SU-DHL-6 (cell line): ENCODE data around the gene COA8.
A peak's percentile ranks its signal among the peaks of the same experiment; 100 is the strongest.

Source experiments
- H2AFZ ChIP-seq: fragments of 200-600 bp; sonication (generic); 2 replicates; pipeline ENCODE4 v1.6.1; 2014; ENCODE audit warnings: low read depth, mild to moderate bottlenecking, moderate library complexity, mixed read lengths, antibody characterized with exemption, low read length; ENCODE audit not compliant: severe bottlenecking
- H3F3A ChIP-seq: fragments of 200-600 bp; shearing (Covaris generic); 2 replicates; pipeline ENCODE4 v1.6.0; 2016; ENCODE audit warnings: antibody characterized with exemption, mild to moderate bottlenecking; ENCODE audit not compliant: insufficient read depth
- H3K27ac ChIP-seq: fragments of 200-600 bp; sonication (generic); 2 replicates; pipeline ENCODE4 v1.5.1; 2016; ENCODE audit warnings: low read depth, mild to moderate bottlenecking, low read length, moderate library complexity, mixed read lengths
- H3K27me3 ChIP-seq: fragments of 200-600 bp; sonication (generic), shearing (Covaris generic); 2 replicates; pipeline ENCODE4 v1.6.0; 2014; ENCODE audit warnings: mild to moderate bottlenecking, low read length
- H3K36me3 ChIP-seq: fragments of 200-600 bp; sonication (generic); 2 replicates; pipeline ENCODE4 v1.6.1; 2014; ENCODE audit warnings: mild to moderate bottlenecking, low read length, mixed read lengths
- H3K4me2 ChIP-seq: fragments of 300-600, 200-600 bp; shearing (Covaris generic), sonication (generic); 2 replicates; pipeline ENCODE4 v1.6.0; 2014; ENCODE audit warnings: low read length, low read depth, mild to moderate bottlenecking; ENCODE audit not compliant: poor library complexity, severe bottlenecking
- H3K4me3 ChIP-seq: fragments of 200-600 bp; sonication (generic); 2 replicates; pipeline ENCODE4 v1.5.1; 2014; ENCODE audit warnings: antibody characterized with exemption, low read length, mild to moderate bottlenecking, mixed read lengths; ENCODE audit not compliant: insufficient read depth, poor library complexity, severe bottlenecking
- H3K79me2 ChIP-seq: fragments of 200-600 bp; sonication (generic); 2 replicates; pipeline ENCODE4 v1.6.1; 2014; ENCODE audit warnings: mild to moderate bottlenecking, low read length, moderate library complexity; ENCODE audit not compliant: insufficient read depth
- H3K9ac ChIP-seq: fragments of 200-600 bp; sonication (generic); 2 replicates; pipeline ENCODE4 v1.7.0; 2014; ENCODE audit warnings: mild to moderate bottlenecking, low read length
- H3K9me2 ChIP-seq: fragments of 200-600 bp; sonication (generic); replicated peaks from 2 replicates; pipeline ENCODE4 v1.6.1; 2014; ENCODE audit warnings: low read length; ENCODE audit not compliant: insufficient read depth
- H3K9me3 ChIP-seq: fragments of 200-600 bp; sonication (generic); 2 replicates; pipeline ENCODE4 v1.6.1; 2014; ENCODE audit warnings: low read length, mixed read lengths; ENCODE audit not compliant: insufficient read depth
- H4K20me1 ChIP-seq: fragments of 200-600 bp; sonication (generic); 2 replicates; pipeline ENCODE4 v1.6.1; 2014; ENCODE audit warnings: low read depth, mild to moderate bottlenecking, antibody characterized with exemption, low read length, moderate library complexity, mixed read lengths
- CTCF ChIP-seq: fragments of 200-600 bp; sonication (generic); IDR thresholded peaks from one replicate; pipeline ENCODE4 v1.5.1; 2017; ENCODE audit warnings: antibody characterized with exemption, mild to moderate bottlenecking, low read length, moderate library complexity; ENCODE audit not compliant: insufficient read depth, poor library complexity, severe bottlenecking
- EZH2phosphoT487 ChIP-seq: fragments of 200-600 bp; sonication (generic), shearing (Covaris generic); conservative IDR thresholded peaks from 2 replicates; pipeline ENCODE4 v1.6.1; 2018; ENCODE audit warnings: mild to moderate bottlenecking, antibody characterized with exemption, low read length, moderate library complexity, mixed read lengths

The COA8 gene

DNA sequence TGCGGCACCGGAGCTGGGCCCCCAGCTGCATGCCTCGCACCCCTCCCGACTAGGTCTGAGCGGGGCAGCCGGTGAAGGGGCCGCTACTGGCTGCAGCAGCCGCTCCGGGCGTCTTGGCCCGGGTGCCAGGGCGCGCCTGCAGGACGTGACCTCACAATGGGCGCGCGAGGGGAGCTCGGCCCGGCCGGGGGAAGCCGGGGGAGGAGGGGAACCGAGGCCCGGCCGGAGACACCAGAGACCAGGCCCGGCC is 656 bp upstream of the COA8 start:
- Histone ChIP-seq H3K27ac (peak overlapping the region; percentile 85), H3K79me2 (peaks cover 91% of the 10 kb centered on the region), H3K9ac (peak overlapping the region; percentile 98), H3K4me3 (peak overlapping the region; percentile 95), H2AFZ (peak overlapping the region; percentile 87), H3K27me3 (no peaks in the 10 kb centered on the region), H4K20me1 (peaks cover 19% of the 10 kb centered on the region; the same call in 1 of the 2 replicates), H3K9me3 (no peaks in the 10 kb centered on the region), H3K36me3 (peaks cover 13% of the 10 kb centered on the region), H3K4me2 (peak overlapping the region; percentile 99), H3F3A (peaks cover 8% of the 10 kb centered on the region; the same call in 1 of the 2 replicates), H3K9me2 (no peaks in the 10 kb centered on the region)
- TF ChIP-seq CTCF (no peak), EZH2phosphoT487 (no peak)

GRCh38 chr14:103563226-103563620 is 463 bp downstream of the COA8 start:
- Histone ChIP-seq H3K9ac (peak overlapping the region; percentile 98), H2AFZ (peak overlapping the region; percentile 87), H3K4me2 (peak overlapping the region; percentile 99), H3K27me3 (no peaks in the 10 kb centered on the region), H3K4me3 (peak overlapping the region; percentile 95), H4K20me1 (peaks cover 19% of the 10 kb centered on the region; the same call in 1 of the 2 replicates), H3K36me3 (peaks cover 13% of the 10 kb centered on the region), H3K27ac (peak overlapping the region; percentile 85), H3K9me3 (no peaks in the 10 kb centered on the region), H3K9me2 (no peaks in the 10 kb centered on the region), H3K79me2 (peaks cover 92% of the 10 kb centered on the region), H3F3A (peaks cover 5% of the 10 kb centered on the region; the same call in 1 of the 2 replicates)
- no peak for TF ChIP-seq EZH2phosphoT487
- TF ChIP-seq CTCF = no peak

DNA sequence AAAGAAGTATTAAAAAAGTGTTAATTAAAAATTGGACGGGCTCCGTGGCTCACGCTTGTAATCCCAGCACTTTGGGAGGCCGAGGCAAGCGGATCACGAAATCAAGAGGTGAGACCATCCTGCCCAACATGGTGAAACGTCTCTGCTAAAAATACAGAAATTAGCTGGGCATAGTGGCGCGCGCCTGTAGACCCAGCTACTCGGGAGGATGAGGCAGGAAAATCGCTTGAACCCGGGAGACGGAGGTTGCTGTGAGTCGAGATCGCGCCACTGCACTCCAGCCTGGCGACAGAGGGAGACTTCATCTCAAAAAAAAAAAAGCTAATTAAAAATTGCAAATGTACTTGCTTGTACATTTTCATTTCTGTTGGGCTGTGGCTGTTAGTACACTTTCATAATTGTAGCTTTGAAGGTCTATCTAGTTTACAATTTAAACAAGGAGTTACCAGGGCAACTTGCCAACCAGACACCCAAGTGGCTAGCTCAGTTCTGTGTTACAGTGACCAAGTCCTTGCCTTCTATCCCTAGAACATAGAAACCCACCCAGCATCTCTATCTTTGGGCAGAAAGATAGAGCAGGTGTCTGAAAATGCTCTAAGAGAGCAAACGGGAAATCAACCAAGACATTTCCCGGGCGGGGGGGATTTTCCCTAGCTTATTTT is 1.2 kb downstream of the COA8 start:
- H3K9me3 ChIP-seq = no peaks in the 10 kb centered on the region
- H4K20me1 ChIP-seq = peaks cover 18% of the 10 kb centered on the region; the same call in 1 of the 2 replicates
- peak overlapping the region; percentile 98 for H3K9ac ChIP-seq
- H3K4me2 ChIP-seq = peak overlapping the region; percentile 99
- no peaks in the 10 kb centered on the region for H3K27me3 ChIP-seq
- H3K9me2 ChIP-seq = no peaks in the 10 kb centered on the region
- H3F3A ChIP-seq = peaks cover 5% of the 10 kb centered on the region; the same call in 1 of the 2 replicates
- peaks cover 12% of the 10 kb centered on the region for H3K36me3 ChIP-seq
- H3K27ac ChIP-seq = no peak overlapping the region
- H3K4me3 ChIP-seq = peak overlapping the region; percentile 95
- H2AFZ ChIP-seq = no peak overlapping the region
- peaks cover 88% of the 10 kb centered on the region for H3K79me2 ChIP-seq
- TF ChIP-seq CTCF = no peak
- no peak for TF ChIP-seq EZH2phosphoT487
